ENCODE measurements around the gene TRPM2.
"Not testable (repeated sequence)": the region's sequence is repeated elsewhere in the genome, so short reads cannot be mapped to it uniquely, and the experiment has no call there.

TRPM2 gene

GRCh38 chr21:44399955-44400790, 46.8 kb downstream of the TRPM2 start:
- DNase-seq: no peak

- no peak for DNase-seq
Observed at GRCh38 chr21:44400791-44401385, 47.5 kb downstream of the TRPM2 start.

GRCh38 chr21:44401386-44402160, 48.2 kb downstream of the TRPM2 start:
- no peak for DNase-seq

GRCh38 chr21:44402323-44403105, 49.1 kb downstream of the TRPM2 start:
- no peak for DNase-seq

- DNase-seq: no peak
Observed at GRCh38 chr21:44403106-44404020, 49.9 kb downstream of the TRPM2 start.

- DNase-seq: not testable (repeated sequence)
Observed at GRCh38 chr21:44404482-44404881, 51.1 kb downstream of the TRPM2 start.

GRCh38 chr21:44405091-44405947, 51.9 kb downstream of the TRPM2 start:
- no peak for DNase-seq

- no peak for DNase-seq
Observed at GRCh38 chr21:44405948-44406872, 52.8 kb downstream of the TRPM2 start.

GRCh38 chr21:44406953-44407352, 53.5 kb downstream of the TRPM2 start:
- no peak for DNase-seq

GRCh38 chr21:44407493-44407892, 54.1 kb downstream of the TRPM2 start:
- DNase-seq: no peak

- no peak for DNase-seq
Observed at GRCh38 chr21:44408226-44408625, 54.8 kb downstream of the TRPM2 start.

GRCh38 chr21:44413566-44414290, 60.3 kb downstream of the TRPM2 start:
- DNase-seq: no peak

- peak; percentile 5 for DNase-seq
Observed at GRCh38 chr21:44414291-44415072, 61.1 kb downstream of the TRPM2 start.

GRCh38 chr21:44415073-44416025, 61.9 kb downstream of the TRPM2 start:
- DNase-seq: peak; percentile 4

- peak; percentile 6 for DNase-seq
Observed at GRCh38 chr21:44416193-44416592, 62.8 kb downstream of the TRPM2 start.

GRCh38 chr21:44417621-44418107, 64.2 kb downstream of the TRPM2 start:
- not testable (repeated sequence) for DNase-seq
